Vagina (tissue), 2 donors: Measurements from ENCODE around the gene HCN3.

Source experiments
- CTCF ChIP-seq, 3 experiments: fragments of 450-650 bp in 2 of 3; fragments of 200-600 bp in 1 of 3; sonication (generic) in 1 of 3; IDR thresholded peaks; one replicate each; pipeline ENCODE4 v1.5.1; 2017 to 2019; ENCODE audit warnings: antibody characterized with exemption in 3 of 3, mild to moderate bottlenecking in 2 of 3, moderate library complexity in 2 of 3
- POLR2A ChIP-seq, 2 donors: fragments of 450-650 bp; IDR thresholded peaks; one replicate each; pipeline ENCODE4 v1.6.1; 2017; ENCODE audit warnings: antibody characterized with exemption in 2 of 2, mild to moderate bottlenecking in 2 of 2, moderate library complexity in 2 of 2
- POLR2AphosphoS5 ChIP-seq, 2 donors: sonication (generic); formaldehyde crosslinking; IDR thresholded peaks; one replicate each; pipeline ENCODE4 v1.9.0; 2017; ENCODE audit warnings: antibody characterized with exemption in 2 of 2, mild to moderate bottlenecking in 2 of 2, low read depth in 1 of 2; ENCODE audit not compliant: insufficient read depth in 1 of 2

- TF ChIP-seq POLR2AphosphoS5 (IDR thresholded peaks at IDR 0.05; ENCODE audit: insufficient read depth in 1 of 2, low read depth in 1 of 2) (no peak), CTCF (IDR thresholded peaks at IDR 0.05) (no peak), POLR2A (IDR thresholded peaks at IDR 0.05) (no peak)
These were observed 34.4 kb upstream of the HCN3 start for GRCh38 chr1:155242805-155243358.
